Hepatocyte (in vitro differentiated cells): Measurements from ENCODE around the gene TMEM135.

Experiments
- CTCF ChIP-seq: fragments of 200-600 bp; sonication (generic); IDR thresholded peaks from 2 replicates; pipeline ENCODE4 v1.5.1; 2016; ENCODE audit warnings: antibody characterized with exemption, mild to moderate bottlenecking; ENCODE audit not compliant: poor library complexity
- EZH2 ChIP-seq: fragments of 200-600 bp; sonication (generic); IDR thresholded peaks from 2 replicates; pipeline ENCODE4 v1.6.1; 2016; ENCODE audit warnings: antibody characterized with exemption, mild to moderate bottlenecking, borderline replicate concordance

- TF ChIP-seq CTCF (no peak), EZH2 (no peak)
Measured at GRCh38 chr11:87150936-87151335, 113.2 kb downstream of the TMEM135 start.
